Inferior parietal cortex (tissue), 1 donor: ENCODE data around the gene GNMT.
"Not testable (repeated sequence)": the region's sequence is repeated elsewhere in the genome, so short reads cannot be mapped to it uniquely, and the experiment has no call there.

ENCODE experiments used
- DNase-seq: peaks from one replicate; pipeline ENCODE4 v3.0.0-alpha.2; 2016; ENCODE audit errors: extremely low spot score

GNMT gene

GRCh38 chr6:42974919-42975505 is 14.5 kb downstream of the GNMT start:
- DNase-seq, result no peak

- no peak for DNase-seq
Measured at GRCh38 chr6:42978487-42978838, 17.9 kb downstream of the GNMT start.

- DNase-seq, result peak; percentile 92
Measured at GRCh38 chr6:42978839-42979522, 18.4 kb downstream of the GNMT start, which contains the start of gene PEX6. TSS of gene PEX6 (minus strand) at chr6:42979181. CDS start at chr6:42979150, 31 bp downstream.

- no peak for DNase-seq
Measured at GRCh38 chr6:42979523-42980177, 19.1 kb downstream of the GNMT start.

- DNase-seq, result no peak
Measured at GRCh38 chr6:42981836-42982235, 21.3 kb downstream of the GNMT start.

- peak; percentile 99 for DNase-seq
Measured at GRCh38 chr6:42984001-42984923, 23.7 kb downstream of the GNMT start, which contains the start of gene PPP2R5D. TSS of gene PPP2R5D (plus strand) at chr6:42984570. CDS start at chr6:42984678, 108 bp downstream.

- DNase-seq, result no peak
Measured at GRCh38 chr6:42984924-42985475, 24.4 kb downstream of the GNMT start.

- no peak for DNase-seq
Measured at GRCh38 chr6:42987533-42988451, 27.2 kb downstream of the GNMT start.

GRCh38 chr6:42988486-42989020 is 28.0 kb downstream of the GNMT start:
- DNase-seq, result no peak

GRCh38 chr6:42989923-42990322 is 29.4 kb downstream of the GNMT start:
- DNase-seq, result no peak

GRCh38 chr6:42993445-42993844 is 32.9 kb downstream of the GNMT start:
- DNase-seq, result no peak

- no peak for DNase-seq
Measured at GRCh38 chr6:42996513-42996912, 36.0 kb downstream of the GNMT start.

GRCh38 chr6:42998205-42998604 is 37.7 kb downstream of the GNMT start:
- not testable (repeated sequence) for DNase-seq

- DNase-seq, result no peak
Measured at GRCh38 chr6:43001843-43002242, 41.3 kb downstream of the GNMT start.

GRCh38 chr6:43005844-43006243 is 45.3 kb downstream of the GNMT start:
- DNase-seq, result no peak

GRCh38 chr6:43006251-43006650 is 45.7 kb downstream of the GNMT start:
- DNase-seq, result no peak

GRCh38 chr6:43007126-43007525 is 46.6 kb downstream of the GNMT start:
- no peak for DNase-seq

GRCh38 chr6:43009124-43009523 is 48.6 kb downstream of the GNMT start:
- no peak for DNase-seq

- DNase-seq, result no peak
Measured at GRCh38 chr6:43011207-43011606, 50.7 kb downstream of the GNMT start.

- DNase-seq, result no peak
Measured at GRCh38 chr6:43012364-43012763, 51.8 kb downstream of the GNMT start.
